Stimulated activated CD8-positive, alpha-beta memory T cell treated with anti-CD3 and anti-CD28 coated beads, Interleukin-4, amount 100 ng/mL, for 48 hours (primary cell): ENCODE results near the gene MAL.
A peak's percentile ranks its signal among the peaks of the same experiment; 100 is the strongest.

Experiments
- DNase-seq: peaks from one replicate; pipeline ENCODE4 v3.0.0-alpha.2; 2020

The MAL gene

GRCh38 chr2:95017071-95017501 is 8.4 kb upstream of the MAL start:
- DNase-seq, result no peak

DNA sequence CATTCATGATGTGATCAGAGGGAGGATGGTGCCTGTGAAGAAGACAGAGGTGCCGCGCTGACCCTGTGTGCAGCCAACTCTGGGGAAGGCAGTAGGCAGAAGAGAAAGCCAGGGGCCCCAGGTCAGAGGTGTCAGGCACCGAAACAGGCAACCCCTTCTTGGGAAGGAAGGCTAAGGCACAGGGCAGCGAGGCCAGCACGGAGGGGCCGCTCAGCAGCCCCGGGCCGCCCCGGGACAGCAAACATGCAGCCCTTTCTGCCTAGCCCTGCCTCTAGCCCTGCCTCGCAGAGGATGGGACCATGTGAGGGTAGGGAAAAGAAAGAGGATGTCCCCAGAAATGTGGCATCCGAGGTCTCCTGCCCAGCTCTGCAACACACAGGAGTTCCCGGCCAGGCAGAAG is 7.7 kb upstream of the MAL start:
- no peak for DNase-seq

DNA sequence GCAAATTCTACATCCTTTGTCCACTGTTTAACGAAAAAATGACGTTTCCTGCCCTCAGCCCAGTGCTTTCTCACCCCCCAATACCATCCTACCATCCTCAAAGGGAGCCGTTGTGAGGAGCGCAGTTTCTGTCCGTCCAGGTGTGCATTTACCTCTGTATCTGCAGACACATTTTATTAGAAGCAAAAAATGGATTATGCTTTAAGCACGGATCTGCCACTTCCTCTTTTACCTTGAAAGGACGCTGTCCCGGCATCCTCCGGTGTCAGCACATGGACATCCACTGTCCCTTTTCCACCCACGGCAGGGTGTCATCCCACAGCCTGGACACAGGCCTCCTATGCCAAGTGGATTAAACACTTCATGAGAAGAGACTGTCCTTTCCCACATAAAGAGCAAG is 7.2 kb upstream of the MAL start:
- DNase-seq, result no peak

GRCh38 chr2:95018861-95019550 is 6.5 kb upstream of the MAL start:
- no peak for DNase-seq

DNA sequence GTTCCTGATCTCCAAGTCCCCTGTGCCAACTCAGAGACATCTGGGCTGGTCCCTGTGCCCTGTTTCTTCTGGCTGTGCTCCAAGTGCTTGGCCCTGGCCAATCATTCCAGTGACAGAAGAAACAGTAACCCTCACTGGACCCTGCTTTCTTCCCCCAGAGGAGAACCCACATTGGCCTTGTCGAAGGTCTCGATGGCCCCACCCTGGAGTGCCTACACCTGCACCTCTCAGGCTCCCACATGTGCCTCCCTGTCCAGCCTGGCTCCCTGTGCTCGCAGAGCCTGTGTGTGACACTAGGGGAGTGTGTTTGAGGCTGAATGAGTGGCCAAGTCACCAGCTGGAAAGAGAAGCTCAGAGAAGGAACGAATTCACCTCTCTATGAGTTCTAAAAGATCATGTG is 5.9 kb upstream of the MAL start:
- no peak for DNase-seq

GRCh38 chr2:95020275-95021022 is 5.1 kb upstream of the MAL start:
- no peak for DNase-seq

DNA sequence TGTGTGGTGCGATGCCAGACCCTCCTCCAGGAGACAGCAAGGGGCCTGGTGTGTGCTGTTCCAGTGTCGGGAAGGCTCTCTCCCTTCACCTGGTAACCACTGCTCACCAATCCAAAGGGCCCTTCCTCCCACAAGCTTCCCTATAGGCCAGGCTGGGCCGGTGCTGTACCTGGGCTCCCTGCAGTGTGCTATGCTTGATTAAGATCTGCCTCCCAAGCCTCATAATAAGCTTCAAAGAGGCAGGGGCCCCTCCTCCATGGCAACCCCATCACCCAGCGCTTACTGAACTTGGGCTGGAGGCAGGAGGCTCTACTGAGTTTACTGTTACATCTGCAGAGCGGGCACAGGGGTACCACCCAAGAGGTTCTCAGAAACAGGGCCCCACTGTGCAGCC is 4.5 kb upstream of the MAL start:
- no peak for DNase-seq

GRCh38 chr2:95021847-95022246 is 3.7 kb upstream of the MAL start:
- no peak for DNase-seq

DNA sequence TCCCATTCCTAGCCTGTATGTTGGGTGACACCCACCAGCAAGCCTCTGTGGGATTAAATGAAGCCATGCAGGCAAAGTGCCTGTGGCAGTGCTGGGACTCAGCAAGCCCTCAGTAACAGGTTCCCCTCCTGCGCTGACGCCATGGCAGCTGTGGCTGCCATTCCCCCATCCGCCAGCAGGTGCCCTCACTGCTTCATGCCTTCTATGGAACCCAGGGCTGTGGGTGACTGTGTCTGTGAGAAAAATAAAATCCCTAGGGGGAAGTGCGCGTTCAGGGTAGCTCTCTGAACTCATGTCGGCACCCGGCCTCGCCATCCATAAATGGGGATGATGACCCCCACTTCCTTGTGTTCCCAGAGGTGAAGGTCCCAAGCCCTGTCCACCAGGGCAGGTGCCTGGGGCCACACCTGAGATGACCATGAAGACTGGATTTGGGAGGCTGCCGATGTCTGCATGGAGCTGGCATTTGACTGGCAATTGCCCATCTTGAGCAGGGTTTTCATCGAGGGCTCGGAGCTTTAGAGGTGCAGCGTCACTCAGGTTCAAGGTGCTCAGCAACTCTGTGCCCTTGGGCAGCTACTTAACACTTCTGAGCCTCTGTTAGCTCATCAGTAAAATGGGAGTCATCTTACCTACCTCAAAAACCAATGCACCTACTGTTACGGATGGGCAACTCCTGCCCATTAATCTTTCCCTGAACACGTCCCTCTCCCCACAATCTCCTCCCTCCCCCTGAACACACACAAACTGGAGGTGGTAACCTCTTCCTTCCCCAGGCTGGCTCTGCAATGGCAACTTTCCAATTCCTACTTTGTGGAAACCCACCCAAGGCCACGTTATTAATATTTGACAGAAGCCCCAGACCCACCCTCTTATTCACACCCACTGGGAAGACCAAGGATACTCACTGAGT is 2.9 kb upstream of the MAL start:
- peak; percentile 95 for DNase-seq

DNA sequence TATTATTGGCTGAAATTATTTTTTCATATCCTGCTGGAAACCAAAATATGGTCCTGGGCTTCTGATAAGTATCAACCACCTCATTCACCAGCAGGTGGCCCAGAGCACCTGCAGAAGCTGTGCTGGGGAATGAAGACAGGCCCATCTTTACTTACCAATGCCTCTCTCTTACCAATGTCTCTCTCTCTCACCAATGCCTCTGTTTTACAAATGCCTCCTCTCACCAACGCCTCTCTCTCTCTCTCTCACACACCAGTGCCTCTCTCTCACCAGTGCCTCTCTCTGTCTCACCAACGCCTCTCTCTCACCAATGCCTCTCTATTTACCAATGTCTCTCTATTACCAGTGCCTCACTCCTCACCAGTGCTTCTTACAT is 2.3 kb upstream of the MAL start:
- DNase-seq, result peak; percentile 52

DNA sequence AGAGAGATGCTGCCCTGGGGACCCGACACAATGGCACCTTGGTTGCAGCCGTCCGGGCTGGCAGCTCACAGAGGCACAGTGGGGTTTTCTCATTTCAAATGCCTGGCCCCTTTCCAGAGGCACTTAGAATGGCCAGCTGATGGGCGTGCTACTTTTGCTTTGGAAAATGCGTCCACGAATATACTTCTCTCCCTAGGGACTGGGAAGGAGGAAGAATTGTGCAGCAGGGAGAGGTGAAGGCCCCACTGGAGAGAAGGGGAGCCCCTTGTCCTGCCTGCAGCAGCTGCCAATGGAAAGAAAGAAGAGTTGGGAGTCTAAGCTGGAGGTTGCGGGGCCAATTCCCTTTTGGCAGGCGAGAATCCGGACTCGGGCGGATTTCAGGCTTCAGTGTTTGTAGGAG is 1.1 kb upstream of the MAL start:
- no peak for DNase-seq

GRCh38 chr2:95024960-95025405 is 525 bp upstream of the MAL start:
- DNase-seq, result peak; percentile 41

GRCh38 chr2:95026471-95027368 is 1.2 kb downstream of the MAL start:
- peak; percentile 52 for DNase-seq

DNA sequence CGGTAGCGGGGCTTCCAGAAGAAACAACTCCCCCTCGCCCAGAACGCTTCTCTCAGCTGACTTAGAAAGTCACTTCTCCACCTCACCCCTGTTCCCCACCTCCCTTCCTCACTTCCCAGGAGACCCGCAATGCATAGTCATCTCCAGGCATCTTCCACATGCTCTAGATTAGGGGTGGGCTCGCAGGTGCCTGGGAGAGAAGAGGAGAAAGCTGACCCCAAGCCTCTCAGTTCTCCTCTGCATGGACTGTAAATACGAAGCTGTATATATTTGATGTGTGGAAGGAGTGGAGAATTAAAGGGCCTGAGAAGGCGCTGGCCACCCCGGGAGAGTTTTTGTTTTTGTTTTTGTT is 1.8 kb downstream of the MAL start:
- DNase-seq, result no peak

DNA sequence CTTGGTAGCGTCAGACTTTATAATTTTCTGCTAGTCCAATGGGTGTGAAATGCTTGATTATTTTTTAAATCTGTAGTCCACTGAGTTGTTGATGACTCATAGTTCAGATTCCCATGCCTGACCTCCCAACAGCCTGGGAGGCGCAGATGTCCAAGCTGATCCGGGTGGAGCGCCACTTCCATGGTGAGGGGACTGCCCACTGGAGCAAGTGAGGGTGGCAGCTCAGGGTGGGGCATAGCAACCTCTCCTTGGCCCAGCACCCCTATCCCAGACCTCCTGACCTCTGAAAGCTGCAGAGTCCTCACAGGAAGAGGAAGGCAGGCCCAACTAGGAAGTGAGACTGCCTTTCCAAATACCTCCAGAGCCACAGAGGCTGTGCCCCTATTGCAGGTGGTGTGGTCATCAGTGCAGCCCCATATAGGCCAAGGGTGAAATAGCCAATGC is 4.4 kb downstream of the MAL start:
- DNase-seq, result no peak

DNA sequence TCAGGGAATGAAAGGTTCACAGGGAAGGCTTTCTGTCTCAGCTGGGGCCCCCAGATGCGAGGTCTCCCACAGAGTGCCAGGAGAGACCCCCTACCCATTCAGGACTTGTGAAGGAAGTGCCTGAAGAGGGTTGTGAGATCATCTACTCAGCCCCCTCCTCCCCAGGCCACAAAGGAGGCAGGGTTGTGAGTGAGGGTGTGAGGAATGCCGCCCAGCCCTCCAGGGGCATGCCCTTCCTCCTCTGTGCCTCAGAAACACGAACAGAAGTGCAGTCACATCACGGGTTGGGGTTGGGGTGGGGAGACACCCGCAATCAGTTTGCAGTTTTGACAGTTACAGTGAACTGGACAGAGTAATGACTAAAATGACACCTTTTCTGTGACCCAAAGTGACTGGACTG is 5.0 kb downstream of the MAL start:
- no peak for DNase-seq

- DNase-seq, result no peak
Measured at GRCh38 chr2:95031076-95031725, 5.7 kb downstream of the MAL start.

DNA sequence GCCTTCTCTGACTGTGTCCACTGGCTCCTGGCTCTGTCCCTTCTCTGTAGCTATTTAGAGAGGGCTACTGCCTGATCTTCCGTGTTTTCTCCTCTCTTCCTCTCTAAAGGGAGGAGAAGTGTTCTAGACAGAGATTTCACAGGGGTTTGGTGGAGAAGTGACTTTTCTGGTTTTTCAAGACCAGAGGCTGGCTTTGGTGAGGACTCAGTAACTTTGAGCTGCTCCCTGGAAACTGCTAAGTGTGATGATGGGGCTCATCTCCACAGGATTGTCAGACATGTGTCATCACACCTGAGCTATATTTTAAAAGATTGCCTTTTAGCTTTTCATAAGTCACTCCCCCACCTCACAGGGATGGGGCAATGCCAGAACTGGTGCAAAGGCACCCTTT is 6.2 kb downstream of the MAL start:
- no peak for DNase-seq

- no peak for DNase-seq
Measured at GRCh38 chr2:95032341-95032740, 6.8 kb downstream of the MAL start.

- no peak for DNase-seq
Measured at GRCh38 chr2:95032868-95033603, 7.5 kb downstream of the MAL start.

DNA sequence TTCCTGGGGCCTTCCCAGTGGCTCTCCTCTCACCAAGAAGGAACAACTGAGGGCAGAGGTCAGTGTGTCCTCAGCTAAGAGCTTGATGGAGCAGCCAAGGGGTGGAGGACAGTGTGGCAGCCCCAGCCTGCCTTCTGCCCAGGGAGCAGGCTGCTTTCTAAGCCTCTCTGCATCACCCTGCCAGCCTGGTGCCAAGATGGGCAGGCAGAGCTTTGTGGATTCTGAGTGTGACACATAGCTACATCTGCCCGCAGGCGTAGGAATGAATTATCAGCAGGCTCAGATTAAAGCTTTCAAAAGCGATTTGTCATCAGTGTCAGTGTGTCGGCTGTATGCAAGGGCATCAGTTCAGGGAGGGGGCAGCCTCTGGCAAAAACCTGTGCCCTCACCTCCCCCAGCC is 8.7 kb downstream of the MAL start:
- no peak for DNase-seq
